T-helper 1 cell treated with Interleukin-12 subunit alpha and Interleukin-12 subunit beta and Interleukin-4 antibody, amounts not matched to agents 30 μg/mL and 1 μg/mL, for 36 hours (primary cell): Measurements from ENCODE around the gene RNU6-8.

Source experiments
- H3K27ac Mint-ChIP-seq: one replicate; pipeline ENCODE4 v1.8.0; 2021; ENCODE audit warnings: mild to moderate bottlenecking, mixed read lengths
- H3K27me3 Mint-ChIP-seq: one replicate; pipeline ENCODE4 v1.8.0; 2021; ENCODE audit warnings: low read depth, mixed read lengths
- H3K36me3 Mint-ChIP-seq: one replicate; pipeline ENCODE4 v1.8.0; 2021; ENCODE audit warnings: low read depth, mixed read lengths
- H3K4me1 Mint-ChIP-seq: one replicate; pipeline ENCODE4 v1.8.0; 2021; ENCODE audit warnings: low read depth, mixed read lengths
- H3K4me3 Mint-ChIP-seq: one replicate; pipeline ENCODE4 v1.8.0; 2021; ENCODE audit warnings: mild to moderate bottlenecking, moderate library complexity, mixed read lengths
- H3K9me3 Mint-ChIP-seq: one replicate; pipeline ENCODE4 v1.8.0; 2021; ENCODE audit warnings: mixed read lengths

The RNU6-8 gene

DNA sequence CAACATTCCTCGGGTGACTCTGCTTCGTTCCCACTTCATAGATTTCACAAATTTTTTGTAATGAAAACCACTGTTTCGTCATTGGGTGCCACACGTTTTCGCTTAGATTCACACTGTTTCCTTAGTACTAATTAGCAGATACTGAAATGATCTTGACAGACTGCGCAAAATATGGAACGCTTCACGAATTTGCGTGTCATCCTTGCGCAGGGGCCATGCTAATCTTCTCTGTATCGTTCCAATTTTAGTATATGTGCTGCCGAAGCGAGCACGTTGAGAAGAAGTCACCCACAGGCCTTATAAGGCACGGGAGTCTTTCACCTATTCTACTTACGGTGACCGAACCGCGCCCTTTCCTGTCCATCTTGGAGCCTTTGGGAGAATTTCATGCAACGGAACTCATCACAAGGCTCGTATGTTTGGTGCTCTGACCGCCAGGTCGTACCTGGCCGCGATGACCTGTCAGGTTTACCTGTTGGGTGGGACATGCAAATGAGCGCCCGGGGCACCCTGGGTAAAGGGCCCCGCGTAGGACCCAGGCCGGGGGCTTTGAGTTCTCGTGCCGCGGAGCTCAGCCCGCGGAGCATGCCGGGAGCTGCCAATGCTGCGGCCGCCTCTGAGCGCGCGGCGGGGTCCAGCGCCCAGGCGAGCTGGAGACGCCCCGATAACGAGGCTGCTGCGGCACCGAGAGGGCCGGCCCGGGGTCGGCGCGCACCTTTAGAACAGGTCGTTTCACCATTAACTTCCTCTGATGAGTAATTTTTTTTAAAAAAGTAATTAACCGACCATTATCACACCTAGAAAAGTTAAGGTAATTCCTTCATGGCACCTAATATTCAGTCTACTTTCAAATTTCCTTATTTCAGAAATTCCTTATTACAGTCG, at the start of gene RNU6-8:
Gene RNU6-8 (minus strand): TSS at position 272 of the 885 bp plus-strand sequence.
- Mint-ChIP-seq H3K4me3 (peak within 1 kb of the TSS; percentile 88), H3K36me3 (no peaks in the 10 kb centered on the region), H3K27me3 (peaks cover 15% of the 10 kb centered on the region), H3K27ac (peak within 1 kb of the TSS; percentile 98), H3K4me1 (peaks cover 36% of the 10 kb centered on the region), H3K9me3 (no peaks in the 10 kb centered on the region)

DNA sequence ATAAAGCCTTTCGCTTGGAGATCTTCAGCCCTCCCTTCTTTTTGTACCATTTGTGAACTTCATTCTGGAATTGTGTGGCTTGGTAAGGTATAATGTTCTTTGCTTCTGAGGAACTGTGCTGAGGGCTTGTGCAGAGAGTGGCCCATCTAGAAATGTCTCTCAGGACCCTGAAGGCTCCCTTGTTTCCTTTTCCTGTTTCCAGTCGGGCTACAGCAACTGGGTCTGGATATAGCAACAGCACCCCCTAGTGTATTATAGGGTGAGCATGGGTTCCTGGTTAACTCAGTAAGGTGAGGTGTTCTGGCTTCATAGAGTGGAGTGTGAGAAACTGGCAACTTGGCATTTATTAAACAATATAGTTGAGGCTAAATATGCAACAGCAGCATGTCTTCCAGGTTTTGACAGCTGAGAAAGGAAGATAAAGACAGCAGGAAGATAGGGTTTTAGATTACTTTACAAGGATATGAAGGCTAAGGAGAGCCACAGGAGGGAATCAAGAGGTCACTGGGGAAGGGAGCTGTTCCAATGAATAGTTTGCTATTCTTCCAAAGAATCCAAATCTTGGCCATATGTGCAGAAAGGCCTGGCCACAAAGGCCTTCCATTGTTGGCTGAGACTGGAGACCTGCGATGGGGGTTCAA, 49.1 kb upstream of the RNU6-8 start:
- Mint-ChIP-seq H3K4me3 (no peak overlapping the region), H3K9me3 (no peaks in the 10 kb centered on the region), H3K4me1 (no peaks in the 10 kb centered on the region), H3K27ac (no peak overlapping the region), H3K27me3 (no peaks in the 10 kb centered on the region), H3K36me3 (no peaks in the 10 kb centered on the region)

DNA sequence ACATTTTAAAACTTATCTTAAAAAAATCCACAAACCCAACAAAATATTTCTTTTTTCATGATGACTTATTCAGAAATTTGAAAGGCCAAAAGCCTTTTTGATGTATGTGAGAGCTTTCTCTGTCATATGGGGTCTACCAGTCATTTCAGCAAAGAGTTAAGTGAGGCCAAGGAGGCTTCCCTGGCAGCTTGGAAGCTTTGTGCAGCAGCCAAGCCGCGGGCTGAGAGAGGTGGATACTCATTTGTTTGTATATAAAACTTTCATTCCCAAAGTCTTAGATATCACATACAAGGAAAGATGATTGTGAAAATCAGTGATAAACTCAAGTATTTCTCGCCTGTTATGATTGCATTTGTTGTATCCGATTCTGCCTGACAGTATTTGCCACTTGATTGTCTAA, 48.5 kb upstream of the RNU6-8 start:
- Mint-ChIP-seq H3K36me3 (no peaks in the 10 kb centered on the region), H3K4me1 (no peaks in the 10 kb centered on the region), H3K9me3 (no peaks in the 10 kb centered on the region), H3K4me3 (no peak overlapping the region), H3K27ac (no peak overlapping the region), H3K27me3 (no peaks in the 10 kb centered on the region)

DNA sequence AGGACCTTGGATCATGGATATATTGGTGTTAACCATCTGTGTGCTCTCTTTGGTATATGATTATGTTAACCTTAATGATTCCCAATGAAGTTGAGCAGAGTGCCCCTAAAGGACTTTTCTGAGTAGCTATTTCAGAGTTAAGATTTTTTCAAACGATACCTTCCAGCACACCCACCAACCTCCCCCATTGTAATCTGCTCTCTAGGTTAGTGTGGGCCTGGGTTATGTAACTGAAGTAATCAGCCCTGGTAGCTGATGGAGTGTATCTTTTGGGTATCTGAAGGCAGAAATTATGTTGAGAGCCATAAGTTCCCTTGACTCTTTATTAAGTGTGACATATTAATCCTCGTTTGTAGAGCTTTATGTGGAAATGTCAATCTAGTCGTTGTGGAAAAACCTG, 47.6 kb upstream of the RNU6-8 start:
- Mint-ChIP-seq H3K36me3 (no peaks in the 10 kb centered on the region), H3K27me3 (no peaks in the 10 kb centered on the region), H3K4me3 (no peak overlapping the region), H3K4me1 (no peaks in the 10 kb centered on the region), H3K9me3 (no peaks in the 10 kb centered on the region), H3K27ac (no peak overlapping the region)

DNA sequence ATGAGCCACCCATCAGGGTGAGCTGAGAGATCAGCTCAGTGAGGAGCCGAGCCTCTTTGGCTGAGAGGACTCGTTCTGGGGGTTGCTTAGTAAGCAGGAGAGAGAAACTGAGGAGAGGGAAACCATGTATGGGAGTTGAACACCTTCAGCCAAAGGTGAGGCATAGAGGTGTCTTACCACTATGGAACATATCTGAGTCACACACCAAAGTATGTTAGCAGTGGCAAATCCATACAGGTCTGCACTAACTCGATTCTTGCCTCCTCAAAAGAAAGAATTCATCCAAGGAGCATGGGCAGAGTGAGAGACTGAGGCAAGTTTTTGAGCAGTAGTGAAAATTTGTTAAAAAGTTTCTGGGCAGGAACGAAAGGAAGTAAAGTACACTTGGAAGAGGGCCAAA, 46.7 kb upstream of the RNU6-8 start:
- Mint-ChIP-seq H3K27me3 (no peaks in the 10 kb centered on the region), H3K4me1 (no peaks in the 10 kb centered on the region), H3K27ac (no peak overlapping the region), H3K36me3 (no peaks in the 10 kb centered on the region), H3K9me3 (no peaks in the 10 kb centered on the region), H3K4me3 (no peak overlapping the region)

DNA sequence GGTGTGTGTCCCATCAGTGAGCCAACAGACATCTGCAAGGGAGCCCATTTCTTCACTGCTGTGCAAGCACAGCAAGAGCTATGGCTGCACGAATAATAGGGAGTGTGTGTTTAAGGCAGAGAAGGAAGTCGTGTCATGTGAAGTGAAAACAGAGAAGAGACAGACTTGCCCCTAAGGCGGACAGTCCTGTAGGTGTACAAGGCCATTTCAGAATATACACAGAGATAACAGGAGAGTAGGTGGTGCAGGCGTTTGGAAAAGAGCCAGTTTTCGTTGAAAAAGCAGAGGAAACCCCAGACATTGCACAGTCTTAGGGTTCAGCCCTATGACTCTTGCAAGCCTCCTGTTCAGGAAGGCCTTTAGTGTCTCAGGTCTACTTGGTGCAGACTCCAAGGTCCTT, 46.3 kb upstream of the RNU6-8 start:
- Mint-ChIP-seq H3K27ac (no peak overlapping the region), H3K27me3 (no peaks in the 10 kb centered on the region), H3K4me1 (no peaks in the 10 kb centered on the region), H3K4me3 (no peak overlapping the region), H3K9me3 (no peaks in the 10 kb centered on the region), H3K36me3 (no peaks in the 10 kb centered on the region)

DNA sequence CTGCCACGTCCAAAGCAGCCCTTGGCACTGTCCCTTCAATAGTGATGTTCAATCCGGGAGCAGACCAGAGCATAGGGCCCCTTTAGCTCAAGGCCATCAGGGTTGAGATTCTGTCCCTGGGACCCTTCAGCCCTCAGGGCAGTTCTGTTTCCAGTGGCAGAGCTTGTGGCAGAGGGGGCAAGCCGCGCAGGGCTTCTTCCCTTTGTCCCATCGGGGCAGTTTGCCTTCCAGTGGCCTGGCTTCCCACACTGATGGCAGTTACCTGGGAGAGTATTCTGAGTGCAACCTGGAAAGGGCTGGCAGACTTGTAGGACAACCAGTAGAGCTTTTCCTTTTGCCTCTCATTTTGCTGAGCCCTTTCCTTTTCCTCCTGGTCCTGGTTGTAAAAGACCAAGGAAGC, 43.7 kb upstream of the RNU6-8 start:
- no peak overlapping the region for H3K4me3 Mint-ChIP-seq
- no peaks in the 10 kb centered on the region for H3K27me3 Mint-ChIP-seq
- no peaks in the 10 kb centered on the region for H3K36me3 Mint-ChIP-seq
- H3K4me1 Mint-ChIP-seq: no peaks in the 10 kb centered on the region
- no peak overlapping the region for H3K27ac Mint-ChIP-seq
- H3K9me3 Mint-ChIP-seq: no peaks in the 10 kb centered on the region

DNA sequence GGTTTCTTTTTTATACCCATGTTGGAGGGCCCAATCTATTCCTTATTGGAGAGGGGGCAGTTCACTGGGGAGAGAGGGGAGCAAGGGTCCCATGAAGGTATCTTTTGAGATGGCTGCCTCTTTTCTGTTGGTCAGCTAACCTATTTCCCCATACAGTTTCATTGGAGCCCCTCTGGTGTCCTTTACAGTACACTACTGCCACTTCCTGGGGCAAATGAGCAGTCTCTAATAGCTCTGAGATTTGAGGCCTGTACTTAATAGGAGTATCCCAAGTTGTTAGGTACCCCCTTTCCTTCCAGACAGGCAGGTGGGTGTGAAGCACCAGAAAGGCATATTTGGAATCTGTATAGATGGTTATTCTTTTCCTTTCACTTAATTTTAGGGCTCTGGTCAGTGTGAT, 41.3 kb upstream of the RNU6-8 start:
- H3K27me3 Mint-ChIP-seq: no peaks in the 10 kb centered on the region
- H3K9me3 Mint-ChIP-seq: no peaks in the 10 kb centered on the region
- H3K4me1 Mint-ChIP-seq: no peaks in the 10 kb centered on the region
- no peak overlapping the region for H3K4me3 Mint-ChIP-seq
- no peaks in the 10 kb centered on the region for H3K36me3 Mint-ChIP-seq
- no peak overlapping the region for H3K27ac Mint-ChIP-seq

DNA sequence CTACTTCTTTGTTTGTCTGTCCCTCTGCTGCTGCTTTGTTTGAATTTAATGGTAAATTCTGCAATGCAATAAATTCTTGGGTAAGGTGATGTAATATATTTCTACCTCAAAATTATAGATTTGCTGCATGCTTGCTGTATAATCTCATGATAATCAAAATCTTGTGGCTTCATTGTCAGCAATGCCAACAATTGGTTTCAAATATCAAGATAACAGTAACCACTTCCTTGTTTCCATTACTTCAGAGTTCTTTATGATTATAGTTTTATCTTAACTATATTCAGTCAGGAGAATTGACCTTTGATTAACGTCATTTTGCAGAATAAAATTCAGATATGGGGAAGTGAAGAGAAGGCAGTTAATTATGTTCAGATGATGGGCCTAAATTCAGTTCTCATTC, 30.2 kb upstream of the RNU6-8 start:
- Mint-ChIP-seq H3K4me1 (no peaks in the 10 kb centered on the region), H3K9me3 (peaks cover 4% of the 10 kb centered on the region), H3K36me3 (no peaks in the 10 kb centered on the region)

DNA sequence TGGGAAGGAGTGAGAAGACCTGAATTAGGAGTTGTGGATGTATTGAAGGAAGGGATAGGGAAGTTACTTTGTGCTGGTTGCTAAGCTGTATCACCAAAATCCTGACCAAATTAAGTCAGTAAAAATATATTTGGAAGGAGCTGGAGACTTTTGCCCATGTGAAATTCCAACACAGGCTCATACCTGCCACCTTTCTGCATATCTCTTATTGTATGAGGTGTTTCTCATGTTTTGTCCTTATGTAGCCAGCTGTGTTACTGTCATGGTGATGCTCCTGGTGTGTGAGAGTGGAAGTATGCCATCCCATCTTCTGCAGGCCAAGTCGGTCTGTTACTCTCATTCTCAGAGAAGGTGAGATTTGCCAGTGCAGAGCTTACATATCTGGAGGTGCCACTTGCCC, 29.4 kb upstream of the RNU6-8 start:
- Mint-ChIP-seq H3K27ac (no peak overlapping the region), H3K4me3 (no peak overlapping the region)

More for the DNA sequence above, 30.2 kb upstream of the RNU6-8 start:
- Mint-ChIP-seq H3K4me3 (no peak overlapping the region), H3K27ac (no peak overlapping the region), H3K27me3 (no peaks in the 10 kb centered on the region)

DNA sequence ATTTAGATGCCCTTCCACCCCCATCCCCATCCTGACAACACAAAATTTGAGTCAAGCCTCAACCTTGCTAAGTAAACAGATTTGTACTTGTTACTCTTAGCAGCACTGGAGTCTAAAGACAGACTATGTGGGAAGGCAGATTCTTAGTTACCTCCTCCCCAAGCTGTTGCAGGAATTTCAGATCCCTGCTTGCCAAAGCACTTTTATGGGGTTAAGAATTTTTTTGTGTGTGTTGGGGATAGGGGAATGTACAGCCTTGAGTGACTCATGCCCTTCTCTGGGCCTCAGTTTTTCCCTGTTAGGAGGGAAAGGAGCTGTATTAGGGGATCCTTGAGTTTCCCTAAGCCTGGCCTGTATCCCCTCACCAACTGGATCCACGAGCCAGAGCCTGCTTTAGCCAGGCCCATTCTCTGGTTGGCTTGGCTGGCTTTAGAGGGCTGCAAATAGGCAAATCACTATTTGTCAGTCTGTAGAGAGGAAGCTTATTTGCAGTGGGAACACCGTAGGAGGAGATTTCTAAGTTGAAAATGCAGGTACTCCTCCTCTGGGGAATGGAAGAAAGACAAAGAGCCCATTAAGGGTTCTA, 27.7 kb upstream of the RNU6-8 start:
- Mint-ChIP-seq H3K9me3 (no peaks in the 10 kb centered on the region), H3K4me3 (no peak overlapping the region), H3K27ac (no peak overlapping the region), H3K4me1 (no peaks in the 10 kb centered on the region), H3K27me3 (no peaks in the 10 kb centered on the region), H3K36me3 (no peaks in the 10 kb centered on the region)

More for the DNA sequence above, 29.4 kb upstream of the RNU6-8 start:
- H3K9me3 Mint-ChIP-seq: peaks cover under 1% of the 10 kb centered on the region
- H3K4me1 Mint-ChIP-seq: no peaks in the 10 kb centered on the region
- H3K27me3 Mint-ChIP-seq: no peaks in the 10 kb centered on the region
- H3K36me3 Mint-ChIP-seq: no peaks in the 10 kb centered on the region

DNA sequence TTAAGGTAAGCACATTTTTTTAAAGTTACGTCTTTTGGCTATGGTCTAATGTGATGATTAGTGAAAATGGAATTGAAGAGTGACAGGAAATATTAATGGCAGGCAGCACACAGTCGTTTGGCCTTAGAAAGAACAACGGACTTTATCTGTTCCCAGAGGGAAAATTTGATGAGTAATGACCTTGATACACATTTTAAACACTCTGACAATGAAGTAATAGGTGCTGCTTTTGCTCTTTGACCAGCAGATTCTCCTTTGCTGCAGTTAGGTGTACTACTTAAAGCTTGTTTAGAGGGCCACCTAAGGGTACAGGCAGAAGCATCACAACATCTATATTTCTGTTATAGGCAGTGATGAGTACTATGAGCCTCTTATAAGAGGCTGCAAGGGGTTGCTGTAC, 27.1 kb upstream of the RNU6-8 start:
- Mint-ChIP-seq H3K36me3 (no peaks in the 10 kb centered on the region), H3K4me3 (no peak overlapping the region), H3K27me3 (no peaks in the 10 kb centered on the region), H3K4me1 (no peaks in the 10 kb centered on the region), H3K27ac (no peak overlapping the region), H3K9me3 (no peaks in the 10 kb centered on the region)

DNA sequence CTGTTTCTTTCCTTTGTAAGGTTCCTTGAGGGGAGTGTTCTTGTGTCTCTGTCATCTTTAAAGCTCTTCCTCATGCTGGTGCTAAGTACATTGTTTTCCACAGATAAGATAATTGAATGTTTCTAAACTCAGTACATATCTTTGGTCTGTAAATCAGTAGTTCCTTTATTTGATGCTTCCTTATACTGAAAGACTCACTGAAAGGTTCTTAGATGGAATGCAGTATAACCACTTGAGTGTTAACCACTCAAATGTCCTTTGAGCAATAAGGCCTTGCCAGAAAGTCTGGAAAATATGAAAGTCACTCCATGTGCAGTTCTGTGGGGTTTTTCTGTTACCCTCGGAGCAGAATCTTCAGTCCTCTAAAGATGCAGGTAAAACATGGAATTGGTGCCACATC, 23.0 kb upstream of the RNU6-8 start:
- Mint-ChIP-seq H3K4me3 (no peak overlapping the region), H3K4me1 (no peaks in the 10 kb centered on the region), H3K36me3 (no peaks in the 10 kb centered on the region), H3K27ac (no peak overlapping the region), H3K9me3 (no peaks in the 10 kb centered on the region), H3K27me3 (no peaks in the 10 kb centered on the region)

DNA sequence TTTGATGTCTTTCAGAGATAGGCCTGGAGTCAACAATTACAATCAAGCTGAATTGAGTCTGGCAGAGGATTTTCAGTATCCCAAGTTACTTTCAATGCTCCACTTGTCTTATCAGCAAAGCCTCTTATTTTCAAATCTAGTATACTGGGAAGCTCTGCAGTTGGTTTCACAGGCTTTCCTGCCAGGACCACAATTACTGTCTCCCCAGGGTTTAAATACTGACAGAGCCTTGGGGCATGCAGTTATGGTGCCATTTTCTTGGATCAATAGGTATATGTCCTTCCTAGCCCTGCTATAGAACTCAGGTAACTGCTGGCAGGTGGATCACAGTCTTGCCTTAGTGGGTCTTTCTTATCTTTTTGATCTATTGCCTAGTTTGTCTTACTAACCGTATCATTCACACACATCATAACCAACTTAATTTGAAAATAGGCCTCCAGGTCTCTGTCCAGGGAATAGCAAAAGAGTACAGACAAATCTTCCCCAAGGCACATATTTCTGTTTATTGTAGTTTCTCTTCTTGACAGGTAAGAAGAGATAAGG, 22.4 kb upstream of the RNU6-8 start:
- Mint-ChIP-seq H3K36me3 (no peaks in the 10 kb centered on the region), H3K4me1 (no peaks in the 10 kb centered on the region), H3K27ac (no peak overlapping the region), H3K4me3 (no peak overlapping the region), H3K27me3 (no peaks in the 10 kb centered on the region), H3K9me3 (no peaks in the 10 kb centered on the region)
